Stimulated activated CD8-positive, alpha-beta memory T cell treated with anti-CD3 and anti-CD28 coated beads, Interleukin-7, amount 100 ng/mL, for 48 hours (primary cell): Measurements from ENCODE around the gene ENKUR.
A peak's percentile ranks its signal among the peaks of the same experiment; 100 is the strongest.

ENCODE experiments used
- DNase-seq, 2 donors: peaks; one replicate each; pipeline ENCODE4 v3.0.0-alpha.2; 2020; ENCODE audit warnings: low read depth in 1 of 2; ENCODE audit errors: extremely low read depth in 1 of 2

Gene ENKUR, protein sequence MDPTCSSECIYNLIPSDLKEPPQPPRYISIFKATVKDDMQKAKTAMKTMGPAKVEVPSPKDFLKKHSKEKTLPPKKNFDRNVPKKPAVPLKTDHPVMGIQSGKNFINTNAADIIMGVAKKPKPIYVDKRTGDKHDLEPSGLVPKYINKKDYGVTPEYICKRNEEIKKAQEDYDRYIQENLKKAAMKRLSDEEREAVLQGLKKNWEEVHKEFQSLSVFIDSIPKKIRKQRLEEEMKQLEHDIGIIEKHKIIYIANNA

DNA sequence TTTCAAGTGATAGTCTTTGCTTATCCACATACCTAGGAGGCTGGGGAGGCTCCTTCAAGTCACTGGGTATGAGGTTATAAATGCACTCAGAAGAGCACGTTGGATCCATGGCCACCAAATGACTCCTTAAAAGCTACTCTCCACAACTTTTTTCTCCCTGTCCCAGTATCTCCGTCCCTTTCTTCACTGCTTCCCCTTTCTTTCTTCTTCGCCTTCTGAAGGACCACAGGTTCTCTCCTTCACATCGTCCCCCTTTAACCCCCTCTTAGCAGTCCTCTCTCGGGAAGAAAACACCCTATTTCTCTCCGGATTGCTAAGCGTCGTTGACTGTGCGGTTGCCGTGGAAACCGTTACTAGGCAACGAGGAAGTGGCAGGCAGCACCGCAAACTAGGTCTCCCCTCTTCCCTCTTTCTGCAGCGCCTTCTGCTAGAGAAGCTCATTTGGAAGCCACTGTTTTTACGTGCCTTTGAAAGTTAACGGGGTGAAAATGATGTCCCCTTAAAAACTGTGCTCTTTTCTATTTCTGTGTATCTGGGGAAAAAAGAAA lies at the start of gene ENKUR:
Gene ENKUR, minus strand, starts transcription at position 331 of the 548 bp plus-strand sequence. Its CDS starts 222 bp downstream, at position 109.
- peak; percentile 69 to 83 for DNase-seq

DNA sequence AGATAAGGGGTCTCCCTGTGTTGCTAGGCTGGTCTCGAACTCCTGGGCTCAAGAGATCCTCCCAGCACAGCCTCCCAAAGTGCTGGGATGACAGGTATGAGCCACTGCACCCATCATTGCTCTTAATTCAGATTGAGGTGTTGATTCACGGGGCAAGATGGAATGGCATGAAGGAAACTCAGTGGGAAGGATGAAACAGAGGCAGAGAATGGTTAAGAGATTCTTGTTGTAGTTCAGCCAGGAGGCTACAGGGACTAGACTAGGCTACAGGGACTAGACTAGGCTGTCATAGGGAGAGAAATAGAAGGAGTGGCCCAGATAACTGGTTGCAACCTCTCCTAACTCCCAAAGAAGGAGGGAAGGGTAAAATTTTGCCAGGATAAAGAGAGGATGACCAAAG lies 48.4 kb upstream of the ENKUR start:
- DNase-seq, result no peak

DNA sequence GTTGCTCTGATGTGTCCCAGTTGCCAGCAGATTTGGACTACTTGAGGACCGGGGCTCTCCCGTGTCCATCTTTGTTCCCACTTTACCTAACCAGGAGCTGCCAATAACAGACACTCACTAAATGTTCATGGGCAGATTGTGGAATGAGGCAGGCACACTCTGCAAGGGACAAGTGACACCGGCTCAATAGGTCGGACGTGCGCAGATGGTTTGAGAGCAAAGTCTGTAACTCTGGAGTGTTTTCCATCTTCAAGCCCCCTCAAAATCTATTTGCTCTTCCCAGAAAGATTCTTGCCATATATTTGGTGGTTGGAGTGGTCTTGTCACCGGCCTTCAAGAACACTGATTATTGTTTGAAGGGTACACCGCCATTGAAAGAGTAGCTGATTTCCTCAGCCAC lies 47.7 kb upstream of the ENKUR start:
- DNase-seq, result no peak

DNA sequence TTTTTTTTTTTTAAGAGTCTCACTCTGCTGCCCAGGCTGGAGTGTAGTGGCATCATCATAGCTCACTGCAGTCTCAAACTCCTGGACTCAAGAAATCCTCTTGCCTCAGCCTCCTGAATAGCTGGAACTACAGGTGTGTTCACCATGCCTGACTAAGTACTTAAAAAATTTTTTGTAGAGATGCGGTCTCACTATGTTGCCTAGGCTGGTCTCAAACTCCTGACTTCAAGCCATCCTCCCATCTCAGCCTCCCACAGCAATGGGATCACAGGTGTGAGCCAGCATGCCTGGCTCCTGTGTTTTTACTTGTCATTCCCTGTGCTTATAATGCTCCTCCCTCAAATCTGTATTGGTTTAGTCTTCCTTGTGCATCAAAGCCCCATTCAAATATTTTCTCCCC lies 47.2 kb upstream of the ENKUR start:
- DNase-seq, result no peak

DNA sequence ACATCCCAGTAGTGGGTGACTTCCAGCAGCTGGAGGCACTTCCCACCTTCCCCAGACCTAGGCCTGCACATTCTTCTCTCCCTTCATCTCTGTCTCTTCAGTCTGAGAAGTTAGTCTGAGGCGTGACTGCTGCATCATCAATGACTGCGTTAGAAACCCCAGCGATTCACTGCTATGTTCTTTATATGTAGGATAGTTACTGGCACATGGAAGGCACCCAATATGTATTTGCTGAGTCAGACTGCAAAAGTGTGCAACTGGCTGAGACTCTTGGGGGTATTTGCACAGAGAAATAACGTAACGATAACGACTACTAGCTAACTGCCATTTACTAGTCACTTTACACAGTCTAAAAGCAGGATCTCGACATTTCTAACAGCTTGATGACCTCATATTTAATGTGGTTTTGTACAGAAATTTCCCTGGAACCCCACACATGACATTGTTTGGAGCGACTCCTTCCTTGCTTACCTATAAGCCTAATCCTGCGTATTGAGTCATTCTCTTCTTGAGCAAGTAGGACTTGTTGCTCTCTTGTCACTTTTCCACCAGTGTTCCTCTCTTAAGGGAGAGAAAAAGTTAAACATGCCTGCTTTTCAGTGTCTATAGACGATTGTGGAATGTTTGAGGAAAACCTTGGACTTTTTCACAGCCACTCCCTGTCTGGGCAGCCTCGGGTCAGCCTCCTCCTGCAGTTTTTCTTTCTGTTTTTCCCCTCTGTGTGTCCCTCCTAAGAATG lies 45.9 kb upstream of the ENKUR start:
- no peak for DNase-seq

DNA sequence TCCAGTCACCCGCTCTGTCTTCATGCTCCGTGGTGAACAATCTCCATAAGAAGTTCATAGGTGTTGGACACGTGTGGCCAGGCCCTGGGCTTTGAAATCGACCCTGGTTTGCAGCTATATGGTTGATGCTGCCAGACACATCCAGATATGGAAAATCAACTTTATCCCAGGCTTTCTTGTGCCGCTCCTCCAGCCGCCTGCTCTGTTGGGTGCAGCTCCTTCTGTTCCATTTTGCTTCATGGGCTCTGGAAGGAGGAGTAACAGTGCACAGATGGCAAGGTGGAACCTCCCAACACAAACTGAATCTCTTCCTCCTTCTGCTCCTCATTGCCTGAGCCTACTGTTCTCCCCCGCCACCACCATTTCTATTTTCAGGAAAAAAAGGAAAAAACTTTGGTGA lies 45.2 kb upstream of the ENKUR start:
- no peak for DNase-seq

DNA sequence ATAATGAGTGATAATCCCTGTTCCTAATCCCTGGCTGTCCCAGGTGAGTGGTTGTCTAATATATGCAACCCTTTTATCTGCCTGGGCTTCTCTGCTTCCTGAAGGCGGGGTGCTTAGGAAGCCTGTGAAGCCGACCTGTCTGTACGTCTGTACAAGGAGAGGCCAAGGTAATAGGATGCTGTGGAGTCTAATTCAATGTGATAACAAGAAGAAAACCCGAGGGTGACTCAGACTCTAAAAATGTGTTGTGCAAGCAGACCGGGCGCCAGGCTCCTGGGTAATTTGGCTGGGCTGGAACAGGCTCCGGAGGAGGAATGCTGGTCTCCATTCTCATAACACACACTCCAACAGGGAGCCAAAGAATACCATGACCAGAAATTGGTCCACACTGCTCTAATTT lies 44.0 kb upstream of the ENKUR start:
- DNase-seq, result no peak

DNA sequence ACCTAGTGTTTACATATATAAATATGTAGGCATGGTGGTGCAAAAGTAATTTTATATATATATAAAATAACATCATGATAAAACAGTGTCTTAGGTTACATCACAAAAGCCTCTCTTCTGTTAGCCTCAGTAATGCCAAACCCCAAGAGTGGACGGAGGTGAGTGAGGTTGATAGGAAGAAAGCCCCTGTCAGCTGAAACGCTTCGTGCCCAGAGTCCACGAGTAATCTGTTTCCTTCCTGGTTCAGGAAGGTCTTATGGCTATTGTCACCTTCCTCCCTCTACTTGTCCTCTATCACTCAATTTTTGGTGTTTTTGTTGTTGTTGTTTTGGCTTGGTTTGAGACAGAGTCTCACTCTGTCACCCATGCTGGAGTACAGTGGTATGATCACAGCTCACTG lies 41.9 kb upstream of the ENKUR start:
- DNase-seq, result no peak

DNA sequence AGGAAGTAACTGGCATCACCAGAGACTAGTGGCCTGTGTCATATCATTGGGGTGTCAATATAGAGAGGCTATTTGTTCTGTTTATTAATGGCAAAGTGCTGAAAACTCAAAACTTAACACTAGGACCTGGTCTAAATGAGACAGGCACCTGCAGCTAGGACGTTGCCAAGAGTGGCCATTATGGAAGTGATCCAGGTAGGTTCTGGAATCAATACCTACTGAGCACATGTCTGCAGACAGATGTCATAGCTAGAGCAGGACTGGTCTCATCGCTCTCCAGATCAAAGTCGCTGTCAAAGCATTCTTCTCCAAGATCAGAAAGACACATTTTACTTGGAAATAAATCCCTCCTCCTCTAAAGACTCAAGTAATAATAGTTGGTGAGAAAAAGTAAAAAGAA lies 40.8 kb upstream of the ENKUR start:
- no peak for DNase-seq

DNA sequence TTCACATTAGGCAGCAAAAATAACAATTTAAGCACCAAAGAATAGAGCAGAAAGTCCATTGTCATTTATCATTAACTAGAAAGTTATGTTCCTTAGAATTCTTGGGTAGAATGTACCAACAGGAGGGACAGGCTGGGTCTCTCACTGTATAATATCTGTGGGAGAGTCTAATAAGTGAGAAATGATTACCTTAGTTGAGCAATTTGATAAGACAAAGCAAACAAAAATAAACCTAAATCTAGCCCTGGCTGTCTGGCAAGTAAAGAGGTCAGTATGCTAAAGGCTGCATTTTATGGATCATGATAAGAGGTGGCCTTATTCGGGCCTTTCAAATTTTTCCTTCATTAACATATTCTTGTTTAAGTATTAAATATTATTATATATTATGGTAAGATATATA lies 36.1 kb upstream of the ENKUR start:
- no peak for DNase-seq

DNA sequence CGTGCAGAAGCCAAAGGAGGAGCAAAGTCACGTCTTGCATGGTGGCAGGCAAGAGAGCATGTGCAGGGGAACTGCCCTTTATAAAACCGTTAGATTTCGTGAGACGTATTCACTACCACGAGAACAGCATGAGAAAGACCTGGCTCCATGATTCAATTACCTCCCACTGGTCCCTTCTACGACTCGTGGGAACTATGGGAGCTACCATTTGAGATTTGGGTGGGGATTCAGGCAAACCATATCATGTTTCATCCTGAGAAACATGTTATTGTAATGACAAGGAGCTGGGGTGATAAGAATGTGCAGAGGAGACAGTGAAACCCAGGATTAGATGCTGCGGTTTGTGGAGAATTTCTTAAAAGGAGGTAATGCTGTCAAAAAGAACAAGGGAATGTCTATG lies 34.4 kb upstream of the ENKUR start:
- no peak for DNase-seq

DNA sequence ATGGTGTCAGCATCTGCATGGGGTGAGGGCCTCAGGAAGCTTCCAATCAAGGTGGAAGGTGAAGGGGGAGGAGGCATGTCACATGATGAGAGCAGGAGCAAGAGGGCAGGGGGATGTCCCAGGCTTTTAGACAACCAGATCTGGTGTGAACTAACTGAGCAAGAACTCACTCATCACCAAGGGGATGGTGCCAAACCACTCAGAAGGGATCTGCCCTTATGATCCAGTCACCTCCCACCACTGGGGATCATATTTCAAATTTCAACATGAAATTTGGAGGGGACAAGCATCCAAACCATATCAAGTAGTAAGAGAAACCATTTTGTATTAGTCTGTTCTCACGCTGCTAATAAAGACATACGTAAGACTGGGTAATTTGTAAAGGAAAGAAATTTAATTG lies 34.0 kb upstream of the ENKUR start:
- DNase-seq, result no peak

DNA sequence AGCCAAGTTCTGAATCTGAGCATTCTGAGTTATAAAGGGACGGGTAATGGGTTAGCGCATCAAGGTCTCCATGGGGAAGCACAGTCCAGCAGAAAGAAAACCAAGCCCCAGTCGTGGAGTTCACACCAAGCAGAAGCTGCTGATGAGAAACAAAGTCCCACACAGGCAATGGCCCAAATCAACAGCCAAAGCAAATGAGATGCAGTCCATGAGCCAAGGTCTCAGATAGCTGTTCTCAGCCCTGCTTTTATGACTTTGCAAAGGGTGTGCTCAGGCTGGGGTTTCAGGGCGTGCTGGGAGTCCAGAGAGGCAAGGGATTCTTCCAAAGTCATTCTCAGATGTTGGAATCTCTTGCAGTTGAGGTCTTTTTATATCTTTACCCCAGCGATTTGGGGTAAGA lies 32.5 kb upstream of the ENKUR start:
- no peak for DNase-seq

DNA sequence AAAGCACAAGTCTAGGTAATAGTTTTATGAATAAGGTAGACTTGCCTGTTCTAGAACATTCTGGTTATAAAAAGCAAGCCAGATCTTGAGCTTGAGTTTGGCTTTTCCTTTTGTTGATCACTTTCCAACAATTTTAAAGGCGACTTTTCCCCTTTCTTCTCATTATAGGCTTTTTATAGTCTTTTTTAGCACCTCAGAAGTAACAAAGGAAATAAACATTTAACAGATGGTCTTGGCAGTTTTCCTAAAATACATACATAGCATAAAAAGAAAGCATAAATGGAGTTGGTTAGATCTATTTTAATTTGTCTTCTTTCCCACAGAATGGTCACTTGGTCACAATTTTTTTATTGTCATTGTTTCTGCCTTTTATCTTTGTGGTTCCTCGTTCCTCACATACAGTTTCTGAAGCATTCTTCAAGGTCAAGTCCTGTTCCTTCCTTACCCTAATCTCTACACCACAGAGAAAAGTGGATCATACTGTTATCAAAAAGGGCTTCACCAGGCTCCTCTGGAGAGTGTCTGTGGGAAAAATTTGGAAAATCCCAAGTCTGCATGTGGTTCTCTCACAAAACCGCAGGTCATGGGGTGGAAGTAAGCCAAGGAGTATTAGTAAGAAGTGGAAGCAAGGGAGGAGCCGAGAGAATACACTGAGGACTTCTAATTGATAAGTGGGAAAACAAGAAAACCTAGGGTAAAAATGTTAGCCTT lies 31.8 kb upstream of the ENKUR start:
- no peak for DNase-seq

DNA sequence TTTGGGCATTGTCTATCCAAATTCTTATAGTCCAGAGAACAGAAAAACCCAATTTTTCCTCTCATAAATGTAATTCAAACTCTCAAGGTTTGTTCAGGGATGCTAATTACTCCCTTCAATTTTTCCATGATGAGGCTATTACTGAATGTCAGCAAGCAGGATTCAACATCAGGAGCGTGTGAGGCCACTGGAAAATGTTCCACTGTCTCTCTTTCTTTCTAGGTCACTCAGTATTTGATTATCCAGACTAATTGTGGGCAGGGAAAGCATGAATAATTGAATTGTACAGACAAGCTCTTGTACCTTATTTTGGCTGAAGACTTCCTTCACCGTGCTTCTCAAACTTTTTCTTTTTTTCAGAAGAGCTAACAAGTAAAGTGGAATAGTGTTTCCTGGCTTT lies 31.1 kb upstream of the ENKUR start:
- DNase-seq, result no peak

DNA sequence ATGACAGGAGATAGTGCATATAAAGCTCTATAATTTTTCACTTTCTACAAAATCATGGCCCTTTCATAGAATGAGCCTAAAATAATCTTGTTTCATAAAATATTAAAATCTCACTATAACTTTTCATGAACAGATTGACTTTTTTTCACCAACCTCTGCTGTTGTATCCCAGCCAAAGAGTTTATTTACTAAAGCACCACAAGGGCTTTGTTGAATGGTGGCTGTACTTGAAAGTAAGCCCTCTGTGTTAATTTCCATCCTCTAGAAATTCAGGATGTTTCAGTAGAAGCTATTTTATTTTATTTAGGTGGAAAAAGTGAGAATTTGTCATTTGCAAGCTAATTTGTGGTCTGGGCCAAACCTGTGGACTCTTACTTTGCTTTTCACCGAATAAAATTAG lies 30.7 kb upstream of the ENKUR start:
- no peak for DNase-seq

DNA sequence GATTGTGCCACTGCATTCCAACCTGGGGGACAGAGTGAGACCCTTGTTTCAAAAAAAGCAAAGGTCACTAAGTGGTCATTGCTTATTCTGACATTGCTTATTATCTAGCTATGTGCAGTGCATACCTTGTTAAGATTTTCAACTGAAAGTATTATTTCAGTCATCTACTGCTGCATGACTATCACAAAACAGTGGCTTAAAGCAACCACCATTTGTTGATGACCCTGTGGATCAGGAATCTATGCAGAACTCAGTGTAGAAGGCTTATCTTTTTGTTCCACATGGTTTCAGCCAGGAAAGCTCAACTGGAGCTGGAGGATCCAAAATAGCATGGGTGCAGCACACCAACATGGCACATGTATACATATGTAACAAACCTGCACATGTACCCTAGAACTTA lies 23.6 kb upstream of the ENKUR start:
- no peak for DNase-seq

DNA sequence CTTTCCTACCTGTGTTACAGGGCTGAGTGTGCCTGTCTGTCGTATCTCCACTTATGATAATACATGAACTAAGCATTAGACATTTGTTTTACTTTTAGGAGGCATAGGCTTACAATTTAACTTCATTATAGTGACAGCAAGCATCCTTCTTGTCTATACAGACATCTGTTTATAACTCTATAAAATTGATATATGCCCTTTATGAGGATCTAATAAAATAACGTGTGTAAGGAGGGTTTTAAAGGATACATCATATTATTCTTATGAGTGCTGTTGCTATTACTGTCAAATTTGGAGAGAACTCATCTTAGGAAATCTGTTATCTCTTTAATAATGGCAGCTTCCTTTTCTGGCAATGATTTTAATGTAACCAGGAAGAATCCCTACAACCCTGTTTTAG lies 22.4 kb upstream of the ENKUR start:
- no peak for DNase-seq

DNA sequence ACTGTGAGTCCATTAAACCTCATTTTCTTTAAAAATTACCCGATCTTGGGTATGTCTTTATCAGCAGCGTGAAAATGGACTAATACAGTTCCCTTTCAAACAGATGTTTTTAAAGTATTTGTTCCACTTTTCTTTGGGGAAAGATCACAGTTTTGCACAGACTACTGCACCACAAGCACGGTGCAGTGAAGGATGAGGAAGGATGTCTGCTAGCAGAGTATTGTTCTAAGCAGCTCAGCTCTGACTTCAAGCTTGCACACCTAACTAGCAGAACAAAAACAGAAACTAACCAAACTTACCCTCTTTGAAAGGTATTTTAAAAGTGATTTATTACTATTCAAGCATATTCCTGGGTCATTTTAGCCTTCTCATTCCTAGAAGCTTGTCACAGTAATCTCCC lies 20.4 kb upstream of the ENKUR start:
- DNase-seq, result no peak

DNA sequence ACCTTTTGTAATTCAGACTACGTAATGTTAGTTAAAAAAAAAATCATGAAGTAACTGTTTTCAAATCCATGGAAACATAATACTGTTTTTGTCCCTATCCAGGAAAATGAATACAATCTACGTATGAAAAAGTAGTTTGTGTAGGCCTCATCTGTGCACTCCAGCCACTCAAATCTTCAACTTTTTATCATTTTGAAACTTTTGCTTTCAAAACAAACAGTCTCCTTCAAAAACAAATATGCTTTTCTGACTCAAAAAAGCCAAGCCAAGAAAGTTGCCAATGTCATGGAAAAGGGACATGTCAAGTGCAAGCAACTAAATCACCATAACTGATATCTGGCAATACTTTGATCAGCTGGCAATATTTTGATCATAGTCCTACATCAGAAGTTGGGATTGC lies 13.6 kb upstream of the ENKUR start:
- no peak for DNase-seq

DNA sequence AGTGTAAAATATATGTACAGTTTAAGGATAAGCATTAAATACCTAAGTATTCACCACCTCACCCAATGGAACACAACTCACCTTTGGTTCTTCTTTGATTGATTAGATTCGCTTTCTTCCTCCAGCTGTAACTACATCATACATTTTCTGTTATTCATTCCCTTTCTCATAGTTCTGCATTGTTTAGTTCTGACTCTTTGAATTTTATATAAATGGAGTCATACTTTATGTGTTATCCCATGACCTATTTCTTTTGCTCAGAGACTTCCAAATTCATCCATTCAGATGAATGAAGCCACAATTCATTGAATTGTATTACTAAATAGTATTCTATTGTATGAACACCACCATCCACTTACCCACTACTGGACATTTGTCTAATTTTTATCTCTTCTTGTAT lies 12.8 kb upstream of the ENKUR start:
- no peak for DNase-seq

DNA sequence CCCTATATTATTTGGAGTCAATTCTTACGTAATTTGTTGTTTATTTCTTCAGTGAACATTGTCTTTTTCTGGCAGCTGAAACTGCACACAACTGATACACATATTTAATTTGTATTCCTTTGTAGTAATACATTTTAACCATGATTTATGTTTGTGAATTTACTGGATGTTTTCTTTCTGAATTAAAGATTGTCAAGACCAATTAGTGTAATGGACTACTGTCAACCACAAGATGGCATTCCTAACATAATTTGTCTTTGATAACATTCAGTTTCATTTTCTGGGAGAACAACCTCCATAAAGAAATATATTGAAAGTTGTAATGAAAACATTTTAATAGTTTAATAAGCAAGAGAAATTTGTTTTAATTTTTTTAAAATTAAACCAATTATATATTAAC lies 10.5 kb upstream of the ENKUR start:
- no peak for DNase-seq
